Liver (tissue), 3 donors: Measurements from ENCODE around the gene SMIM10L2A.

Source experiments
- ATF3 ChIP-seq: IDR thresholded peaks from 2 replicates; pipeline ENCODE4 v1.6.1; 2016; ENCODE audit warnings: antibody characterized with exemption
- CTCF ChIP-seq: fragments of 150-350 bp; IDR thresholded peaks from 2 replicates; pipeline ENCODE4 v1.5.1; 2017; ENCODE audit warnings: improper control_type of control experiment, low read depth, low read length; ENCODE audit not compliant: missing input control
- MAX ChIP-seq: IDR thresholded peaks from 2 replicates; pipeline ENCODE4 v1.6.1; 2016; ENCODE audit warnings: antibody characterized with exemption
- RAD21 ChIP-seq, 2 donors: IDR thresholded peaks; 2 replicates each; pipeline ENCODE4 v1.6.1; 2016; ENCODE audit warnings: antibody characterized with exemption in 2 of 2, mild to moderate bottlenecking in 2 of 2
- donor health status: healthy.
- donor health status: healthy.

- TF ChIP-seq CTCF (no peak), ATF3 (no peak), RAD21 (IDR thresholded peaks at IDR 0.05) (no peak), MAX (no peak)
Observed at GRCh38 chrX:135397652-135398051, 24.1 kb upstream of the SMIM10L2A start.
